ENCODE measurements around the gene C5orf63. TPM values are rescaled to one million over a fixed set of nuclear protein-coding genes. Genes with fewer than 3 reads are reported as not detected.
A peak's percentile ranks its signal among the peaks of the same experiment; 100 is the strongest.
"Not testable (repeated sequence)": the region's sequence is repeated elsewhere in the genome, so short reads cannot be mapped to it uniquely, and the experiment has no call there.

Gene C5orf63
- 5.1 and 8.9 TPM in 2 replicates for total RNA-seq (ENCODE audit: low replicate concordance)
- long read RNA-seq, full-length matches to known transcripts, result 5 of 8 reads
- long read RNA-seq, partial matches to known transcripts, result 2 of 8 reads
- long read RNA-seq, other reads (novel, unspliced or antisense), result 1 of 8 reads

- DNase-seq (ENCODE audit: extremely low spot score, unreplicated experiment), result peak; percentile 68
- Mint-ChIP-seq H3K27ac (peak within 1 kb of the TSS; percentile 35), H3K4me3 (peak within 1 kb of the TSS; percentile 91)
Measured at GRCh38 chr5:127072861-127073846, at the start of gene C5orf63. Gene C5orf63, minus strand, starts transcription at chr5:127073502. Its CDS starts 14,507 bp downstream, at chr5:127058995.

GRCh38 chr5:127112347-127112864, 39.1 kb upstream of the C5orf63 start:
- no peak overlapping the region for H3K27ac Mint-ChIP-seq
- no peak for TF ChIP-seq CTCF (conservative IDR thresholded peaks at IDR 0.05)
- DNase-seq (ENCODE audit: extremely low spot score, unreplicated experiment), result no peak

More at GRCh38 chr5:127072861-127073846, at the start of gene C5orf63:
- no peaks in the 10 kb centered on the region for H3K9me3 Mint-ChIP-seq
- H3K27me3 Mint-ChIP-seq, result peaks cover 2% of the 10 kb centered on the region
- no peaks in the 10 kb centered on the region for H3K36me3 Mint-ChIP-seq
- TF ChIP-seq CTCF (conservative IDR thresholded peaks at IDR 0.05), result peak; percentile 39
- peaks cover 19% of the 10 kb centered on the region for H3K4me1 Mint-ChIP-seq (ENCODE audit: unreplicated experiment)

GRCh38 chr5:127111112-127111511, 37.8 kb upstream of the C5orf63 start:
- DNase-seq (ENCODE audit: extremely low spot score, unreplicated experiment), result no peak
- H3K9me3 Mint-ChIP-seq, result no peaks in the 10 kb centered on the region
- H3K36me3 Mint-ChIP-seq, result no peaks in the 10 kb centered on the region
- no peak for TF ChIP-seq CTCF (conservative IDR thresholded peaks at IDR 0.05)
- peaks cover 9% of the 10 kb centered on the region for H3K27me3 Mint-ChIP-seq
- no peak overlapping the region for H3K4me3 Mint-ChIP-seq
- no peaks in the 10 kb centered on the region for H3K4me1 Mint-ChIP-seq (ENCODE audit: unreplicated experiment)
- H3K27ac Mint-ChIP-seq, result no peak overlapping the region

More at GRCh38 chr5:127112347-127112864, 39.1 kb upstream of the C5orf63 start:
- H3K36me3 Mint-ChIP-seq, result no peaks in the 10 kb centered on the region
- H3K4me3 Mint-ChIP-seq, result no peak overlapping the region
- H3K9me3 Mint-ChIP-seq, result no peaks in the 10 kb centered on the region
- no peaks in the 10 kb centered on the region for H3K4me1 Mint-ChIP-seq (ENCODE audit: unreplicated experiment)
- H3K27me3 Mint-ChIP-seq, result peaks cover 13% of the 10 kb centered on the region

GRCh38 chr5:127108624-127109260, 35.4 kb upstream of the C5orf63 start:
- H3K27me3 Mint-ChIP-seq; H3K4me3 Mint-ChIP-seq; H3K9me3 Mint-ChIP-seq; H3K27ac Mint-ChIP-seq; DNase-seq (ENCODE audit: extremely low spot score, unreplicated experiment); H3K36me3 Mint-ChIP-seq; H3K4me1 Mint-ChIP-seq (ENCODE audit: unreplicated experiment): not testable (repeated sequence)

- Mint-ChIP-seq H3K4me1 (ENCODE audit: unreplicated experiment) (peaks cover 19% of the 10 kb centered on the region), H3K36me3 (peaks cover 4% of the 10 kb centered on the region), H3K27ac (no peak overlapping the region), H3K4me3 (no peak overlapping the region), H3K27me3 (peaks cover 13% of the 10 kb centered on the region), H3K9me3 (peaks cover 9% of the 10 kb centered on the region)
- no peak for DNase-seq (ENCODE audit: extremely low spot score, unreplicated experiment)
- TF ChIP-seq CTCF (conservative IDR thresholded peaks at IDR 0.05), result no peak
Measured at GRCh38 chr5:127101935-127102334, 28.6 kb upstream of the C5orf63 start.

All from type B pancreatic cell (in vitro differentiated cells).